Right lobe of liver (tissue), 6 donors: ENCODE data around the gene INPP5D. TPM values are rescaled to one million over a fixed set of nuclear protein-coding genes. Genes with fewer than 3 reads are reported as not detected.

Experiments used
- ATAC-seq, 4 donors: fragments of 200-7000 bp; cut with Tn5 transposase; one replicate each; pipeline ENCODE4 v1.9.1; 2020; ENCODE audit warnings: mild to moderate bottlenecking in 4 of 4, moderate library complexity in 4 of 4
- DNase-seq, 3 donors: peaks; one replicate each; pipeline ENCODE4 v3.0.0-alpha.2; 2020
- H3K27ac ChIP-seq, 3 donors: fragments of 200-600 bp; one replicate each; pipeline ENCODE4 v1.8.0; 2022
- H3K27me3 ChIP-seq, 2 donors: fragments of 200-600 bp; one replicate each; pipeline ENCODE4 v1.8.0; 2022
- H3K36me3 ChIP-seq, 4 donors: fragments of 200-600 bp; sonication (generic) in 1 of 4; one replicate each; pipeline versions ENCODE4 v1.5.1 to v1.8.0; 2017 to 2022; ENCODE audit warnings: control low read depth in 1 of 4
- H3K4me1 ChIP-seq, 4 donors: fragments of 200-600 bp; sonication (generic) in 1 of 4; one replicate each; pipeline versions ENCODE4 v1.5.1 to v1.8.0; 2017 to 2022; ENCODE audit warnings: control low read depth in 1 of 4
- H3K4me3 ChIP-seq, 3 donors: fragments of 200-600 bp; one replicate each; pipeline ENCODE4 v1.8.0; 2022
- H3K9me3 ChIP-seq, 4 donors: fragments of 200-600 bp; sonication (generic) in 1 of 4; one replicate each; pipeline versions ENCODE4 v1.5.1 to v1.8.0; 2017 to 2022; ENCODE audit warnings: control low read depth in 1 of 4
- POLR2A ChIP-seq: fragments of 450-650 bp; IDR thresholded peaks from one replicate; pipeline ENCODE4 v1.6.1; 2017; ENCODE audit warnings: antibody characterized with exemption, mild to moderate bottlenecking
- WGBS: methylation state at CpG from one replicate; pipeline ENCODE4 v1.1.6; 2018; ENCODE audit warnings: low coverage, low lambda C conversion rate; ENCODE audit not compliant: insufficient coverage; ENCODE audit errors: missing lambda C conversion rate; 5-methylcytosine and 5-hydroxymethylcytosine counted together
- intact Hi-C, 2 donors: fragments of 100-400 bp; cut with DNase I; formaldehyde crosslinking; loops; one replicate each; pipeline versions ENCODE4 v1.11.2 to v1.14.1; 2022
- total RNA-seq, 6 experiments: library from RNA; depleted of rRNA in 2 of 6; stranded (reverse); fragments of >200 nt in 2 of 6; fragmentation: NEBNext Ultra II Directional in 3 of 6; extraction: Animal tissue kit (Norgen Biotek cat#: 25700) in 3 of 6; gene quantifications; one replicate each; pipeline versions ENCODE4 v1.1.0 to v1.2.4, GENCODE V29; 2016 to 2023
- TF ChIP-seq, protein P1 (sequence below), 4 donors: fragments of 200-600 bp in 3 of 4; fragments of 450-650 bp in 1 of 4; IDR thresholded peaks; one replicate each; pipeline versions ENCODE4 v1.5.1 to v1.8.0; 2016 to 2022; ENCODE audit warnings: antibody characterized with exemption in 4 of 4, mild to moderate bottlenecking in 2 of 4
- donor health status: DM: no; HTN: yes; CAD: no.
- donor health status: DM: no; HTN: no; CAD: no.
- donor health status: DM: no; HTN: no; CAD: no.
- donor health status: DM: no; HTN: yes; CAD: no.
- donor health status: DM: no; HTN: yes; CAD: no.

INPP5D gene
- total RNA-seq, 6 experiments from 2014 or later, result 3.5 to 8.1 (median 5.5) TPM

DNA sequence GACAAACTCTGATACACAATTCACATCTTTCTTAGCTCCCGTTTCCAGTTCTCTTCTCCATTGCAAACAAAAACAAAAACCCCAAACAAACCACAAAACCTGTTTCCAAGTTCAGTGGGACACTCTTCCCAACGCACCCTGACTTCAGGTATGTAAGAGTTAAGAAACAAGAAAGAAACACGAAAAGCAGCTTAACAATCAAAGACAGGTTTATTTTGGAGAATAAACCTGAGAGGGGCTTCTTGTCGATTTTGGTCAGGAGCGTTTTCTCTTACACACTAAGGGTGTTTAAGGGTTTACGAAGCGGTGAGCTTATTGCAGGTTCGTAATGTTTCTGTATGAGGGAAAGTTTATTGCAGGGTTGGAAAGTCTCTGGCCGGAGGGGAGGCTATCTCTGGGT, 190.4 kb downstream of the INPP5D start:
- WGBS, result 89% methylated on average over 8 of the region's 9 CpGs
- no peak overlapping the region for H3K27ac ChIP-seq
- H3K9me3 ChIP-seq, result no peaks in the 10 kb centered on the region
- TF ChIP-seq POLR2A, result no peak
- TF ChIP-seq, protein P1, sequence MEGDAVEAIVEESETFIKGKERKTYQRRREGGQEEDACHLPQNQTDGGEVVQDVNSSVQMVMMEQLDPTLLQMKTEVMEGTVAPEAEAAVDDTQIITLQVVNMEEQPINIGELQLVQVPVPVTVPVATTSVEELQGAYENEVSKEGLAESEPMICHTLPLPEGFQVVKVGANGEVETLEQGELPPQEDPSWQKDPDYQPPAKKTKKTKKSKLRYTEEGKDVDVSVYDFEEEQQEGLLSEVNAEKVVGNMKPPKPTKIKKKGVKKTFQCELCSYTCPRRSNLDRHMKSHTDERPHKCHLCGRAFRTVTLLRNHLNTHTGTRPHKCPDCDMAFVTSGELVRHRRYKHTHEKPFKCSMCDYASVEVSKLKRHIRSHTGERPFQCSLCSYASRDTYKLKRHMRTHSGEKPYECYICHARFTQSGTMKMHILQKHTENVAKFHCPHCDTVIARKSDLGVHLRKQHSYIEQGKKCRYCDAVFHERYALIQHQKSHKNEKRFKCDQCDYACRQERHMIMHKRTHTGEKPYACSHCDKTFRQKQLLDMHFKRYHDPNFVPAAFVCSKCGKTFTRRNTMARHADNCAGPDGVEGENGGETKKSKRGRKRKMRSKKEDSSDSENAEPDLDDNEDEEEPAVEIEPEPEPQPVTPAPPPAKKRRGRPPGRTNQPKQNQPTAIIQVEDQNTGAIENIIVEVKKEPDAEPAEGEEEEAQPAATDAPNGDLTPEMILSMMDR (IDR thresholded peaks at IDR 0.05), result no peak
- H3K4me3 ChIP-seq, result no peak overlapping the region
- DNase-seq (no peak), ATAC-seq (no peak)
- peaks cover 0 to 25% (median 7%) of the 10 kb centered on the region in 4 donors for H3K4me1 ChIP-seq
- H3K27me3 ChIP-seq, result no peaks in the 10 kb centered on the region
- intact Hi-C loops, result no loop called here
- H3K36me3 ChIP-seq, result peaks cover 0 to 4% (median 0%) of the 10 kb centered on the region in 4 donors

DNA sequence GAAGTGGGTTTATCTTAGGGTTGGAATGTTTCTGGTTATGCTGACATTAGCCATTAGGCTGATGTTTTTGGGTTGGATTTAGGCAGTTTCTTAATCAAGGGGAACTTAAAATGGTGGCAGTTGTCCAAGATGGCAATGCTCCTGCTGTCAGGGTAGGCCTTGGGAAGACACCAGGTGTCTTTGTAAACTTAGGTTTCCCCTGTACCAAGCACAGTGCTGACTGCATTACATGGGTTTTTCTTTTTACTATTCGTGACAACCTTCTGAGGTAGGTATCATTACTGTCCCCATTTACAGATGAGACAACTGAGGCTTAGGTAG, 190.8 kb downstream of the INPP5D start:
- Histone ChIP-seq H3K27ac (peak overlapping the region; percentile 64 to 85 (median 67)), H3K36me3 (peaks cover 0 to 7% (median 0%) of the 10 kb centered on the region in 4 donors), H3K9me3 (no peaks in the 10 kb centered on the region), H3K4me3 (peak overlapping the region in 2 of 3 donors; percentile 83 to 94), H3K4me1 (peaks cover 0 to 25% (median 7%) of the 10 kb centered on the region in 4 donors), H3K27me3 (no peaks in the 10 kb centered on the region)
- no peak for TF ChIP-seq POLR2A
- TF ChIP-seq, protein P1 (IDR thresholded peaks at IDR 0.05), result no peak
- no peak for DNase-seq
- 50% methylated on average over 1 of the region's 1 CpG for WGBS
- no peak for ATAC-seq
- intact Hi-C loops, result no loop called here

DNA sequence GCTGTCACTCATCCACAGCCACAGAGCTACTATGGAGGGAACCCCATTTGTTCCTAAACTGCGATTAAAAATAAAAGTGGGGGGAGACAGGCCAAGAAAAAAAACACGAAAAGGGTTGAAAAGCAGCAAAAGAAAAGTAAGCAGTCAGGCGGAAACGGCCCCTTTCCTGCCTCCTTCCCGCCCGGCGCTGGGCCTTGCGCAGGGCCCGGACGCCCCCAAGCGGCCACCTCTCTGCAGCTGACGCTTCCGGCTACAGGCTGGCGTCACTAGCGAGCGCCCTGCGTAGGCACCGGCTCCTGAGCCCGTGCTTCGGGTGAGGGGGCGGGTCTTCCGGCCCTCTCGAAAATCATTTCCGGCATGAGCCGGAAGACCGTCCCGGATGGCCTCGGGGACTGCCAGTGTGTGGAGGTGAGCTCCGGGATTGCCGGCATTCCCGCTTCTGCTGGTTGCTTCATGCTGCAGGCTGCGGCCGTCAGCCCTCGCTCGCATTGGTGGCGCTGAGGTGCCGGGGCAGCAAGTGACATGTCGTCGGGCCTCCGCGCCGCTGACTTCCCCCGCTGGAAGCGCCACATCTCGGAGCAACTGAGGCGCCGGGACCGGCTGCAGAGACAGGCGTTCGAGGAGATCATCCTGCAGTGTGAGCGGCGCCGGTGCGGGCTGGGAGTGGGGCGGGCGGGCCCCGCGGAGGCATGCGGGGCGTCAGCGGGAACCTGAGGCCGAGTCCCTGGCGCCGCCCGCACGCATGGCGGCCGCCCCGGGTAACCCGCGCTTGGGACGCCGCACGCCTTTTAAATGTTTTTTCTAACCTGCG, 191.4 kb downstream of the INPP5D start, which contains the start of gene ATG16L1:
Gene ATG16L1, plus strand, starts transcription at position 368 of the 811 bp plus-strand sequence. Its CDS starts 155 bp downstream, at position 523.
- WGBS, result 0% methylated on average over 8 of the region's 75 CpGs
- peaks cover 0 to 25% (median 7%) of the 10 kb centered on the region in 4 donors for H3K4me1 ChIP-seq
- intact Hi-C loops, result no loop called here

DNA sequence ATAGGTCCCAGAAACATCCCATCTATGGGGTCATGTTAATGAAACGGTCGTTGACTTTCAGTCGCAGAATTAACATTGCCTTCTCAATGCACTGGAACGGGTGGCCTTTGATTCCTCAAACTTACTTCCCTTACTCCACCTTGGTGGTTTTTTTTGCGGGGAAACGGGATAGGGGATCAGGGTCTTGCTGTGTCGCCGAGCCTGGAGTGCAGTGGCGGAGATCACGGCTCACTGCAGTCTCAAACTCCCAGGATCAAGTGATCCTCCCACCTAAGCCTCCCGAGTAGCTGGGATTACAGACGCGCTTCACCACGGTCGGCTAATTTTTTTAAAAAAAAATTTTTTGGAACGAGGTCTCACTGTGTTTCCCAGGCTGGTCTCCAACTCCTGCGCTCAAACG, 192.1 kb downstream of the INPP5D start:
- Histone ChIP-seq H3K9me3 (no peaks in the 10 kb centered on the region), H3K36me3 (peaks cover 0 to 20% (median 3%) of the 10 kb centered on the region in 4 donors), H3K4me1 (peaks cover 0 to 25% (median 7%) of the 10 kb centered on the region in 4 donors), H3K27me3 (no peaks in the 10 kb centered on the region), H3K4me3 (peak overlapping the region; percentile 83 to 98 (median 94)), H3K27ac (peak overlapping the region in 2 of 3 donors; percentile 85 to 92)
- under 1% methylated on average over 18 of the region's 18 CpGs for whole genome bisulfite sequencing
- intact Hi-C loops, result no loop called here
- no peak for ATAC-seq
- TF ChIP-seq, protein P1 (IDR thresholded peaks at IDR 0.05), result no peak
- no peak for TF ChIP-seq POLR2A
- no peak for DNase-seq

More for the DNA sequence above, 191.4 kb downstream of the INPP5D start, which contains the start of gene ATG16L1:
- H3K27me3 ChIP-seq, result no peaks in the 10 kb centered on the region
- H3K4me3 ChIP-seq, result peak within 1 kb of the TSS; percentile 83 to 98 (median 94)
- DNase-seq, result peak; percentile 97 to 98 (median 98)
- H3K27ac ChIP-seq, result peak within 1 kb of the TSS; percentile 64 to 92 (median 85)
- peaks cover 0 to 13% (median 0%) of the 10 kb centered on the region in 4 donors for H3K36me3 ChIP-seq
- peak; percentile 97 to 100 (median 100) for ATAC-seq
- no peaks in the 10 kb centered on the region for H3K9me3 ChIP-seq
- TF ChIP-seq POLR2A, result peak; percentile 95
- TF ChIP-seq, protein P1 (IDR thresholded peaks at IDR 0.05), result peak; percentile 95 to 98 (median 96)
